GM06990 (cell line): Measurements from ENCODE around the gene SCD5.

Experiments
- DNase-seq: peaks from one replicate; pipeline ENCODE4 v3.0.0-alpha.2; 2011; ENCODE audit not compliant: insufficient read length; ENCODE audit errors: extremely low read depth
- H3K27me3 ChIP-seq: replicated peaks from 2 replicates; pipeline ENCODE4 v1.6.0; 2011; ENCODE audit warnings: low read length; ENCODE audit not compliant: control insufficient read depth, insufficient read depth
- H3K36me3 ChIP-seq: 2 replicates; pipeline ENCODE4 v1.5.1; 2011; ENCODE audit warnings: low read length; ENCODE audit not compliant: control insufficient read depth, insufficient read depth
- H3K4me3 ChIP-seq: replicated peaks from 2 replicates; pipeline ENCODE4 v1.5.1; 2011; ENCODE audit warnings: low read depth, mild to moderate bottlenecking, control low read depth, low read length
- CTCF ChIP-seq: IDR thresholded peaks from 2 replicates; pipeline ENCODE4 v1.5.1; 2011; ENCODE audit warnings: low read length, control low read depth, mild to moderate bottlenecking, inconsistent platforms; ENCODE audit not compliant: insufficient read depth, poor library complexity, severe bottlenecking

Gene SCD5

GRCh38 chr4:82679531-82679930 lies 119.1 kb downstream of the SCD5 start:
- DNase-seq = no peak
- TF ChIP-seq CTCF = no peak
- H3K36me3 ChIP-seq = no peaks in the 10 kb centered on the region
- H3K27me3 ChIP-seq = no peaks in the 10 kb centered on the region
- H3K4me3 ChIP-seq = no peak overlapping the region

- no peak for DNase-seq
- TF ChIP-seq CTCF = no peak
- Histone ChIP-seq H3K36me3 (no peaks in the 10 kb centered on the region), H3K4me3 (no peak overlapping the region), H3K27me3 (no peaks in the 10 kb centered on the region)
These were observed 120.5 kb downstream of the SCD5 start for GRCh38 chr4:82678051-82678450.

GRCh38 chr4:82677327-82677726 lies 121.3 kb downstream of the SCD5 start:
- TF ChIP-seq CTCF = no peak
- H3K4me3 ChIP-seq = no peak overlapping the region
- no peaks in the 10 kb centered on the region for H3K36me3 ChIP-seq
- no peak for DNase-seq
- no peaks in the 10 kb centered on the region for H3K27me3 ChIP-seq

- H3K27me3 ChIP-seq = no peaks in the 10 kb centered on the region
- no peak overlapping the region for H3K4me3 ChIP-seq
- TF ChIP-seq CTCF = no peak
- DNase-seq = no peak
- no peaks in the 10 kb centered on the region for H3K36me3 ChIP-seq
These were observed 130.7 kb downstream of the SCD5 start for GRCh38 chr4:82667761-82668480.

- Histone ChIP-seq H3K4me3 (no peak overlapping the region), H3K27me3 (no peaks in the 10 kb centered on the region), H3K36me3 (no peaks in the 10 kb centered on the region)
- TF ChIP-seq CTCF = no peak
- DNase-seq = no peak
These were observed 131.5 kb downstream of the SCD5 start for GRCh38 chr4:82666970-82667665.
